GM12878 (cell line): Measurements from ENCODE around the gene ELL. TPM values are rescaled to one million over a fixed set of nuclear protein-coding genes. Genes with fewer than 3 reads are reported as not detected.

Source experiments
- ATAC-seq: fragments of 200-7000 bp; cut with Tn5 transposase; 3 replicates; pipeline ENCODE4 v1.9.1; 2020; ENCODE audit warnings: mild to moderate bottlenecking, moderate library complexity
- BruUV-seq: library from RNA; stranded (reverse); fragments of 400-500 nt; replicated peaks from 2 replicates; lab custom pipeline; 2021; lab: Mats Ljungman, UMichigan
- CTCF ChIA-PET: fragments of 300-600 bp; sonication (Branson Sonifier 250); formaldehyde crosslinking; extraction: SDS; loops from one replicate; lab custom pipeline; 2021; ENCODE audit warnings: inconsistent platforms; lab: Yijun Ruan, JAX
- POLR2A ChIA-PET: fragments of 350-600 bp; formaldehyde crosslinking; extraction: SDS; loops from one replicate; lab custom pipeline; 2021; ENCODE audit warnings: inconsistent platforms; lab: Charles Lee
- RAD21 ChIA-PET: fragments of 300-600 bp; sonication (Branson Sonifier 250); formaldehyde crosslinking; loops from one replicate; lab custom pipeline; 2023; ENCODE audit warnings: antibody characterized with exemption; ENCODE audit not compliant: unreplicated experiment; lab: Charles Lee
- SMC1A ChIA-PET: fragments of 300-600 bp; sonication (Branson Sonifier 250); formaldehyde crosslinking; loops from one replicate; lab custom pipeline; 2023; ENCODE audit not compliant: unreplicated experiment, uncharacterized antibody; lab: Charles Lee
- DNase-seq: peaks from one replicate; pipeline ENCODE4 v3.0.0-alpha.2; 2011; ENCODE audit warnings: low read depth, low spot score
- FAIRE-seq: peaks from 3 replicates; lab custom pipeline; 2011; peaks lifted over from hg19 to GRCh38; lab: Jason Lieb, UNC
- H2AFZ ChIP-seq: 2 replicates; pipeline ENCODE4 v1.6.0; 2011; ENCODE audit warnings: low read depth, low read length, control low read depth; ENCODE audit not compliant: control insufficient read depth
- H3K27ac ChIP-seq: 2 replicates; pipeline ENCODE4 v1.5.1; 2011; ENCODE audit warnings: control low read depth; ENCODE audit not compliant: control insufficient read depth, insufficient read depth
- H3K27me3 ChIP-seq, 2 experiments: replicated peaks in 1 of 2; 2 replicates each; pipeline versions ENCODE4 v1.6.0 to v1.6.1; 2011; ENCODE audit warnings: low read length in 1 of 2; ENCODE audit not compliant: control insufficient read depth in 2 of 2, insufficient read depth in 2 of 2
- H3K36me3 ChIP-seq, 2 experiments: 2 replicates each; pipeline ENCODE4 v1.5.1; 2011; ENCODE audit warnings: low read length in 1 of 2; ENCODE audit not compliant: control insufficient read depth in 2 of 2, insufficient read depth in 2 of 2
- H3K4me1 ChIP-seq: 2 replicates; pipeline ENCODE4 v1.6.1; 2011; ENCODE audit warnings: mild to moderate bottlenecking, low read length, moderate library complexity, mixed read lengths; ENCODE audit not compliant: control insufficient read depth, insufficient read depth
- H3K4me2 ChIP-seq: 2 replicates; pipeline ENCODE4 v1.6.0; 2011; ENCODE audit warnings: control low read depth; ENCODE audit not compliant: control insufficient read depth, insufficient read depth
- H3K4me3 ChIP-seq: fragments of 200-600 bp; sonication (generic); 2 replicates; pipeline ENCODE4 v1.5.1; 2016
- H3K79me2 ChIP-seq: 2 replicates; pipeline ENCODE4 v1.6.0; 2011; ENCODE audit warnings: low read length; ENCODE audit not compliant: control insufficient read depth, insufficient read depth
- H3K9ac ChIP-seq: 2 replicates; pipeline ENCODE4 v1.8.0; 2011; ENCODE audit warnings: low read length, control low read depth, mixed read lengths; ENCODE audit not compliant: control insufficient read depth, insufficient read depth
- H3K9me3 ChIP-seq: replicated peaks from 3 replicates; pipeline ENCODE4 v1.5.1; 2011; ENCODE audit warnings: mild to moderate bottlenecking, low read length; ENCODE audit not compliant: control insufficient read depth, insufficient read depth
- H4K20me1 ChIP-seq: 2 replicates; pipeline ENCODE4 v1.6.0; 2011; ENCODE audit not compliant: control insufficient read depth, insufficient read depth
- BACH1 ChIP-seq: fragments of 450-650 bp; IDR thresholded peaks from 2 replicates; pipeline ENCODE4 v1.6.1; 2017; ENCODE audit warnings: mild to moderate bottlenecking, borderline replicate concordance
- CBX3 ChIP-seq: fragments of 200-600 bp; sonication (generic); IDR thresholded peaks from 2 replicates; pipeline ENCODE4 v1.6.1; 2016; ENCODE audit warnings: low read depth, borderline replicate concordance
- CBX5 ChIP-seq: sonication (generic); IDR thresholded peaks from 2 replicates; pipeline ENCODE4 v1.6.1; 2016; ENCODE audit warnings: low read depth, moderate library complexity, mild to moderate bottlenecking, inconsistent platforms
- EZH2 ChIP-seq: IDR thresholded peaks from 2 replicates; pipeline ENCODE4 v1.6.1; 2012; ENCODE audit warnings: low read depth, mild to moderate bottlenecking, control low read depth, inconsistent platforms, low read length, borderline replicate concordance; ENCODE audit not compliant: control insufficient read depth
- FOS ChIP-seq: IDR thresholded peaks from 3 replicates; pipeline ENCODE4 v1.6.1; 2011; ENCODE audit warnings: borderline replicate concordance; ENCODE audit not compliant: insufficient read length; ENCODE audit errors: extremely low read depth
- KAT2A ChIP-seq: conservative IDR thresholded peaks from 2 replicates; pipeline ENCODE4 v1.6.1; 2011; ENCODE audit warnings: low read depth, low read length; ENCODE audit not compliant: control insufficient read depth
- NKRF ChIP-seq: fragments of 450-650 bp; conservative IDR thresholded peaks from 2 replicates; pipeline ENCODE4 v1.6.1; 2017; ENCODE audit warnings: mild to moderate bottlenecking, moderate library complexity
- ZSCAN29 ChIP-seq: fragments of 450-650 bp; IDR thresholded peaks from 2 replicates; pipeline ENCODE4 v1.6.1; 2017; ENCODE audit warnings: mild to moderate bottlenecking, moderate library complexity
- WGBS: methylation state at CpG from one replicate; pipeline ENCODE4 v1.1.6; 2016; ENCODE audit warnings: low lambda C conversion rate; ENCODE audit not compliant: insufficient replicate concordance, insufficient coverage; ENCODE audit errors: missing lambda C conversion rate; 5-methylcytosine and 5-hydroxymethylcytosine counted together
- in situ Hi-C: fragments of 300-500 bp; cut with MboI; formaldehyde crosslinking; loops from 9 replicates; pipeline ENCODE4 v1.14.3; 2018; ENCODE audit warnings: mixed read lengths
- intact Hi-C: fragments of 100-400 bp; cut with micrococcal nuclease; formaldehyde crosslinking; loops from one replicate; pipeline ENCODE4 v1.14.2; 2022; ENCODE audit not compliant: unreplicated experiment
- polyA plus RNA-seq, 11 experiments: library from polyadenylated mRNA; depleted of rRNA in 4 of 11; unstranded in 6 of 11; stranded (reverse) in 5 of 11; fragments of >200 nt; fragmentation: Nextera tagmentation in 4 of 11; fragmentation: Illumina TruSeq in 1 of 11; extraction: Ambion mirVana in 4 of 11; extraction: Trizol in 1 of 11; gene quantifications; 1 replicate in 1 of 11; 2 replicates in 10 of 11; pipeline versions ENCODE4 v1.2.1 to v1.2.3, GENCODE V29; 2011 to 2016; ENCODE audit warnings: inconsistent platforms in 2 of 11, missing spikeins in 2 of 11, low read depth in 1 of 11
- total RNA-seq, 4 experiments: library from RNA; depleted of rRNA in 3 of 4; stranded (reverse); fragments of >200 nt in 3 of 4; fragmentation: Illumina TruSeq in 1 of 4; extraction: Trizol in 1 of 4; gene quantifications; 2 replicates each; pipeline versions ENCODE4 v1.2.1 to v1.2.3, GENCODE V29; 2013 to 2021
- TF ChIP-seq, protein P1 (sequence below): fragments of 450-650 bp; IDR thresholded peaks from 2 replicates; pipeline ENCODE4 v1.6.1; 2018; ENCODE audit warnings: mild to moderate bottlenecking, low read depth, moderate library complexity; ENCODE audit not compliant: partially characterized antibody

The ELL gene
- total and polyA plus RNA-seq, 10 of the 15 experiments (the other 5 are each of a cell fraction or from before 2014, with no cell fraction given): 0.91 to 25.0 (median 9.1) TPM

DNA sequence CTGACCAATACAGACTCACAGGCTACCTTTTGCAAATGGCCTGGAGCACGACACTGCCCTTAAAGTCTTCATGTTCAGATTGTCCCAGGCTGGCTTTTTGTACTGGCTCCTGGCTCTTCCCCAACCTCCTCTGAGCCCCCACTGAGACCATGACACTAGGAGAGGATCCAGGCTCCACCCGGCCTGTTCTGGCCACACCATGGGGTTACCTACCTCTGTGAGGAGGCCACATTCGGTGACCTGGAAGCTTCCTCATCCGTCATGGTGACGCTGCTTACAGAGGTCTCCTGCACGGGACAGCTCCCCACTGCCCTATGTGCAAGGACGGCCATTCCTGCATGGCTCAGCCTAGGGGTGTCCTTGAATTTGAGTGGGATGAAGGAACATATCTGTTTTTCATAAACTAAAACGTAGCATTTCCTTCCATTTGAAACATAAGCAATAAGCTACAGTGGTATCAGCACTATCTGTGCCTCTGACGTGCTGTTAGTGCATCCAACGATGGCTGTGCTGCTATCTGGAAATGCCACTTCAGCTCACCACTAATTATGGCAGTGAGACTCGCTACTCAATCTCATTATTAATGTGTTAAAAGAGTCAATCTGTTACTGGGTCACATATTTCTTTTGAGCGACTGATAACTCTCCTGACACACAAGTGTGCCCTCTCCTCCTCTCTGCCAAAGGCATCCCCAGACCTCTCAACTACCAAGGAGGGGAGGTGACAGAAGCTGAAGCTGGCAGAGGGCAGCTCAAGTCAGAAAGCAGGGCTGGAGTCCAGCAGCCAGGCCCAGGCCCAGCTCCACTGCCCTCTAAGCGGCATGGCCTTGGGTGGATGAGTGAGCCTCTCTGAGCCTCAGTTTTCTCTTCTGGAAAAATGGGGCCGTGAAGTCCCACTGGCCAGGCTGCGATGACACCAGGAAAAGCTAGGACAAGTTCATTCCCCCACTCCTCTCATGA lies 29.6 kb downstream of the ELL start:
- FAIRE-seq (no peak), ATAC-seq (no peak), DNase-seq (no peak)
- Histone ChIP-seq H4K20me1 (peaks cover 9% of the 10 kb centered on the region), H3K4me2 (no peak overlapping the region), H3K27me3 (no peaks in the 10 kb centered on the region), H3K9ac (no peak overlapping the region), H3K27ac (no peak overlapping the region), H3K4me1 (peaks cover 17% of the 10 kb centered on the region), H3K9me3 (no peaks in the 10 kb centered on the region), H3K36me3 (peaks cover 3% of the 10 kb centered on the region in 2 experiments; a peak in 3 of 4 replicates), H3K4me3 (no peak overlapping the region), H2AFZ (no peak overlapping the region), H3K79me2 (peaks cover 51% of the 10 kb centered on the region)
- in situ Hi-C loops (no loop called here), intact Hi-C loops (no loop called here)
- ChIA-PET SMC1A (interaction anchor here (1.1 kb wide), 1 partner anchor 10 kb away, joined by 3 read pairs; no protein-coding TSS in a partner anchor), POLR2A (no interaction called here), RAD21 (no interaction called here), CTCF (interaction anchor here (1.2 kb wide), 1 partner anchor 21 kb away, joined by 3 read pairs; no protein-coding TSS in a partner anchor)
- no TSS peak for BruUV-seq
- TF ChIP-seq CBX3 (no peak), NKRF (no peak), EZH2 (no peak), FOS (no peak), CBX5 (no peak), ZSCAN29 (no peak), BACH1 (no peak), KAT2A (no peak)
- TF ChIP-seq, protein P1, sequence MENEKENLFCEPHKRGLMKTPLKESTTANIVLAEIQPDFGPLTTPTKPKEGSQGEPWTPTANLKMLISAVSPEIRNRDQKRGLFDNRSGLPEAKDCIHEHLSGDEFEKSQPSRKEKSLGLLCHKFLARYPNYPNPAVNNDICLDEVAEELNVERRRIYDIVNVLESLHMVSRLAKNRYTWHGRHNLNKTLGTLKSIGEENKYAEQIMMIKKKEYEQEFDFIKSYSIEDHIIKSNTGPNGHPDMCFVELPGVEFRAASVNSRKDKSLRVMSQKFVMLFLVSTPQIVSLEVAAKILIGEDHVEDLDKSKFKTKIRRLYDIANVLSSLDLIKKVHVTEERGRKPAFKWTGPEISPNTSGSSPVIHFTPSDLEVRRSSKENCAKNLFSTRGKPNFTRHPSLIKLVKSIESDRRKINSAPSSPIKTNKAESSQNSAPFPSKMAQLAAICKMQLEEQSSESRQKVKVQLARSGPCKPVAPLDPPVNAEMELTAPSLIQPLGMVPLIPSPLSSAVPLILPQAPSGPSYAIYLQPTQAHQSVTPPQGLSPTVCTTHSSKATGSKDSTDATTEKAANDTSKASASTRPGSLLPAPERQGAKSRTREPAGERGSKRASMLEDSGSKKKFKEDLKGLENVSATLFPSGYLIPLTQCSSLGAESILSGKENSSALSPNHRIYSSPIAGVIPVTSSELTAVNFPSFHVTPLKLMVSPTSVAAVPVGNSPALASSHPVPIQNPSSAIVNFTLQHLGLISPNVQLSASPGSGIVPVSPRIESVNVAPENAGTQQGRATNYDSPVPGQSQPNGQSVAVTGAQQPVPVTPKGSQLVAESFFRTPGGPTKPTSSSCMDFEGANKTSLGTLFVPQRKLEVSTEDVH: no peak
- 85% methylated on average over 15 of the region's 15 CpGs for WGBS
